ENCODE measurements around the gene NUPR2. TPM values are rescaled to one million over a fixed set of nuclear protein-coding genes. Genes with fewer than 3 reads are reported as not detected.

Gene NUPR2
- total and polyA plus RNA-seq, 2 of the 4 experiments (the other 2 are of a cell fraction), result not detected

DNA sequence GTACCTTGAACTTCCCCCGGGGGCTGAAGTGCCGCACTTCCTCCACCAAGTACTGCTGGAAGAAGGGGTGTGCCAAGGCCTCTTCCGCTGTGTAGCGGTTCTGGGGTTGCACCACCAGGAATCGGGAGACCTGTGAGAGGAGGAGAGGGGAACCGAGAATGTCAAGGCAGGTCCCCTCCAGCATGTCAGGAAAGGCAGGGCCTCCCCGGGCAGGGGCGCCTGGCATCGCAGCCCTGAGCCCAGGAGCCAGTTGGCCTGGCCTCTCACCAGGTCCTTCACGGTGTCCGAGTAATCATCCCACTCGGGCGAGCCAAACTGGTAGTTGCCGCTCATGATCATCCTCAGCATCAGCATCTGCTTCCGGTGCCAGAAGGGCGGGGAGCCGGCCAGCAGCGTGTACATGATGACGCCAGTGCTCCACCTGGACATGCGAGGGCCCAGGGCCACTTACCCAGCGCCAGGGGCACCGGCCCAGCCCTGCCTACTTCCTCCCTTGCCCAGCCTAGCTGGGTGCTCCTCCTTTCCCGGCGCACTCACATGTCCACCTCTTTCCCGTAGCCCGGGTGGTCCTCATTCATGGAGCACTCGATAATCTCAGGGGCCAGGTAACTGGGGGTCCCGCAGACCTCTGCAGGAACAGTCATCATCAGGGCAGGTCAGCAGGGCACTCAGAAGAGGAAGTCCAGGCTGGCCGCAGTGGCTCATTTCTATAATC is 34.4 kb downstream of the NUPR2 start:
- CTCF ChIA-PET, result no interaction called here
- in situ Hi-C loops (cut with MboI; ENCODE audit: low sequenced_read_pairs), result loop anchor here (25.0 kb wide), 2 partner anchors 794 to 1319 kb away; partner anchors contain the start of gene SEC61G

More for the DNA sequence above, 34.4 kb downstream of the NUPR2 start:
- no peak overlapping the region for H4K8ac ChIP-seq (ENCODE audit: low read depth in 2 of 2, low read length in 2 of 2)
- POLR2A ChIA-PET (ENCODE audit: unreplicated experiment), result no interaction called here
- peaks cover 7% of the 10 kb centered on the region for H3K4me1 ChIP-seq (ENCODE audit: control insufficient read depth, insufficient read depth, low read length)
- intact Hi-C loops (cut with micrococcal nuclease) (no loop called here), dilution Hi-C loops (cut with HindIII; ENCODE audit: low sequenced_read_pairs, unreplicated experiment) (no loop called here)
- H4K20me1 ChIP-seq (ENCODE audit: insufficient read depth, low read length), result no peaks in the 10 kb centered on the region
- H3K4me2 ChIP-seq (ENCODE audit: low read depth, low read length), result no peak overlapping the region
- H3K23ac ChIP-seq (ENCODE audit: low read depth, low read length), result no peak overlapping the region
- no peaks in the 10 kb centered on the region for H3K9me3 ChIP-seq (ENCODE audit: control insufficient read depth, insufficient read depth, low read length)
- no peak overlapping the region for H2BK120ac ChIP-seq (ENCODE audit: low read depth, low read length)
- WGBS, 2 experiments (ENCODE audit: extremely low coverage in 2 of 2, insufficient read length in 1 of 2), result 95% methylated on average over 25 of the region's 29 CpGs; no CpG with 5 or more reads in 1 of the 2 experiments
- no peak overlapping the region for H4K5ac ChIP-seq (ENCODE audit: low read depth, low read length)
- no peak overlapping the region for H2BK5ac ChIP-seq (ENCODE audit: low read depth, low read length, poor library complexity, severe bottlenecking)
- H3K14ac ChIP-seq (replicated peaks; ENCODE audit: low read depth, low read length), result no peak overlapping the region
- H3K9me1 ChIP-seq (ENCODE audit: insufficient read depth, low read length), result 0 out of 2 replicates have a peak, but pooled peaks cover 3% of the 10 kb centered on the region
- H3K36me3 ChIP-seq (ENCODE audit: control insufficient read depth, insufficient read depth, low read length), result peaks cover 23% of the 10 kb centered on the region; the same call in 1 of the 2 replicates
- TF ChIP-seq CEBPB (IDR thresholded peaks at IDR 0.05; ENCODE audit: low read depth, low read length) (no peak), MAFK (IDR thresholded peaks at IDR 0.05; ENCODE audit: low read depth, low read length) (no peak), RAD21 (IDR thresholded peaks at IDR 0.05; ENCODE audit: low read length) (no peak), BHLHE40 (IDR thresholded peaks at IDR 0.05; ENCODE audit: low read depth, low read length) (no peak), POLR2A (IDR thresholded peaks at IDR 0.05; ENCODE audit: low read depth, low read length) (no peak), MXI1 (IDR thresholded peaks at IDR 0.05; ENCODE audit: borderline replicate concordance, low read depth, low read length) (no peak), RFX5 (IDR thresholded peaks at IDR 0.05; ENCODE audit: low read depth, low read length) (no peak), SMC3 (IDR thresholded peaks at IDR 0.05; ENCODE audit: low read depth, low read length) (no peak), MAZ (IDR thresholded peaks at IDR 0.05; ENCODE audit: borderline replicate concordance, low read depth, low read length) (no peak), RCOR1 (IDR thresholded peaks at IDR 0.05; ENCODE audit: insufficient replicate concordance, low read length) (no peak), FOS (IDR thresholded peaks at IDR 0.05; ENCODE audit: low read depth, low read length) (no peak), CHD1 (IDR thresholded peaks at IDR 0.05; ENCODE audit: low read depth, low read length) (no peak), NFE2L2 (IDR thresholded peaks at IDR 0.05; ENCODE audit: low read depth, low read length) (no peak)
- TF ChIP-seq, protein P1, sequence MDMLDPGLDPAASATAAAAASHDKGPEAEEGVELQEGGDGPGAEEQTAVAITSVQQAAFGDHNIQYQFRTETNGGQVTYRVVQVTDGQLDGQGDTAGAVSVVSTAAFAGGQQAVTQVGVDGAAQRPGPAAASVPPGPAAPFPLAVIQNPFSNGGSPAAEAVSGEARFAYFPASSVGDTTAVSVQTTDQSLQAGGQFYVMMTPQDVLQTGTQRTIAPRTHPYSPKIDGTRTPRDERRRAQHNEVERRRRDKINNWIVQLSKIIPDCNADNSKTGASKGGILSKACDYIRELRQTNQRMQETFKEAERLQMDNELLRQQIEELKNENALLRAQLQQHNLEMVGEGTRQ (IDR thresholded peaks at IDR 0.05; ENCODE audit: low read depth, low read length), result no peak
- TF ChIP-seq, protein P2, sequence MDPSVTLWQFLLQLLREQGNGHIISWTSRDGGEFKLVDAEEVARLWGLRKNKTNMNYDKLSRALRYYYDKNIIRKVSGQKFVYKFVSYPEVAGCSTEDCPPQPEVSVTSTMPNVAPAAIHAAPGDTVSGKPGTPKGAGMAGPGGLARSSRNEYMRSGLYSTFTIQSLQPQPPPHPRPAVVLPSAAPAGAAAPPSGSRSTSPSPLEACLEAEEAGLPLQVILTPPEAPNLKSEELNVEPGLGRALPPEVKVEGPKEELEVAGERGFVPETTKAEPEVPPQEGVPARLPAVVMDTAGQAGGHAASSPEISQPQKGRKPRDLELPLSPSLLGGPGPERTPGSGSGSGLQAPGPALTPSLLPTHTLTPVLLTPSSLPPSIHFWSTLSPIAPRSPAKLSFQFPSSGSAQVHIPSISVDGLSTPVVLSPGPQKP (IDR thresholded peaks at IDR 0.05; ENCODE audit: borderline replicate concordance, low read depth, low read length), result no peak
- TF ChIP-seq, protein P3, sequence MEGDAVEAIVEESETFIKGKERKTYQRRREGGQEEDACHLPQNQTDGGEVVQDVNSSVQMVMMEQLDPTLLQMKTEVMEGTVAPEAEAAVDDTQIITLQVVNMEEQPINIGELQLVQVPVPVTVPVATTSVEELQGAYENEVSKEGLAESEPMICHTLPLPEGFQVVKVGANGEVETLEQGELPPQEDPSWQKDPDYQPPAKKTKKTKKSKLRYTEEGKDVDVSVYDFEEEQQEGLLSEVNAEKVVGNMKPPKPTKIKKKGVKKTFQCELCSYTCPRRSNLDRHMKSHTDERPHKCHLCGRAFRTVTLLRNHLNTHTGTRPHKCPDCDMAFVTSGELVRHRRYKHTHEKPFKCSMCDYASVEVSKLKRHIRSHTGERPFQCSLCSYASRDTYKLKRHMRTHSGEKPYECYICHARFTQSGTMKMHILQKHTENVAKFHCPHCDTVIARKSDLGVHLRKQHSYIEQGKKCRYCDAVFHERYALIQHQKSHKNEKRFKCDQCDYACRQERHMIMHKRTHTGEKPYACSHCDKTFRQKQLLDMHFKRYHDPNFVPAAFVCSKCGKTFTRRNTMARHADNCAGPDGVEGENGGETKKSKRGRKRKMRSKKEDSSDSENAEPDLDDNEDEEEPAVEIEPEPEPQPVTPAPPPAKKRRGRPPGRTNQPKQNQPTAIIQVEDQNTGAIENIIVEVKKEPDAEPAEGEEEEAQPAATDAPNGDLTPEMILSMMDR (conservative IDR thresholded peaks at IDR 0.05; ENCODE audit: low read depth, low read length), result no peak
- H3K27ac ChIP-seq (ENCODE audit: insufficient read depth, low read length), result no peak overlapping the region
- H4K91ac ChIP-seq (ENCODE audit: insufficient read depth, low read depth, low read length), result no peak overlapping the region
- DNase-seq (no peak), ATAC-seq (ENCODE audit: low read depth) (no peak)
- no peak overlapping the region for H3K18ac ChIP-seq (ENCODE audit: low read depth, low read length)
- H3K4me3 ChIP-seq (ENCODE audit: insufficient read depth, low read depth, low read length), result no peak overlapping the region
- no peak overlapping the region for H3K4ac ChIP-seq (ENCODE audit: low read depth, low read length)
- no peaks in the 10 kb centered on the region for H3K27me3 ChIP-seq (ENCODE audit: control insufficient read depth, insufficient read depth, low read length)
- no peak overlapping the region for H3K56ac ChIP-seq (ENCODE audit: extremely low read depth, insufficient read depth, low read length)
- H3K79me1 ChIP-seq (ENCODE audit: low read depth in 1 of 2, low read length in 2 of 2), result 0 out of 4 replicates have a peak, but pooled peaks cover 0 to 3% of the 10 kb centered on the region in 2 experiments
- H3K9ac ChIP-seq (ENCODE audit: low read depth, low read length), result no peak overlapping the region
- H2AFZ ChIP-seq (replicated peaks; ENCODE audit: low read length, poor library complexity), result no peak overlapping the region
- no peak overlapping the region for H2AK5ac ChIP-seq (ENCODE audit: low read depth, low read length)
- no peak overlapping the region for H2AK9ac ChIP-seq (replicated peaks; ENCODE audit: low read depth, low read length, poor library complexity)
- no peak overlapping the region for H2BK15ac ChIP-seq (ENCODE audit: low read depth, low read length)
- no peak overlapping the region for H2BK20ac ChIP-seq (ENCODE audit: low read depth, low read length)
- no TSS peak for BruUV-seq (replicated peaks)

Measured in IMR-90 (cell line).